ENCODE results near the gene QPCTL.
A peak's percentile ranks its signal among the peaks of the same experiment; 100 is the strongest.

The QPCTL gene

GRCh38 chr19:45692187-45693105 is at the start of gene QPCTL:
Gene QPCTL (plus strand): TSS chr19:45692666. CDS start chr19:45692704, 38 bp downstream.
- peak; percentile 94 to 99 for DNase-seq (ENCODE audit: low read depth in 2 of 2)

DNA sequence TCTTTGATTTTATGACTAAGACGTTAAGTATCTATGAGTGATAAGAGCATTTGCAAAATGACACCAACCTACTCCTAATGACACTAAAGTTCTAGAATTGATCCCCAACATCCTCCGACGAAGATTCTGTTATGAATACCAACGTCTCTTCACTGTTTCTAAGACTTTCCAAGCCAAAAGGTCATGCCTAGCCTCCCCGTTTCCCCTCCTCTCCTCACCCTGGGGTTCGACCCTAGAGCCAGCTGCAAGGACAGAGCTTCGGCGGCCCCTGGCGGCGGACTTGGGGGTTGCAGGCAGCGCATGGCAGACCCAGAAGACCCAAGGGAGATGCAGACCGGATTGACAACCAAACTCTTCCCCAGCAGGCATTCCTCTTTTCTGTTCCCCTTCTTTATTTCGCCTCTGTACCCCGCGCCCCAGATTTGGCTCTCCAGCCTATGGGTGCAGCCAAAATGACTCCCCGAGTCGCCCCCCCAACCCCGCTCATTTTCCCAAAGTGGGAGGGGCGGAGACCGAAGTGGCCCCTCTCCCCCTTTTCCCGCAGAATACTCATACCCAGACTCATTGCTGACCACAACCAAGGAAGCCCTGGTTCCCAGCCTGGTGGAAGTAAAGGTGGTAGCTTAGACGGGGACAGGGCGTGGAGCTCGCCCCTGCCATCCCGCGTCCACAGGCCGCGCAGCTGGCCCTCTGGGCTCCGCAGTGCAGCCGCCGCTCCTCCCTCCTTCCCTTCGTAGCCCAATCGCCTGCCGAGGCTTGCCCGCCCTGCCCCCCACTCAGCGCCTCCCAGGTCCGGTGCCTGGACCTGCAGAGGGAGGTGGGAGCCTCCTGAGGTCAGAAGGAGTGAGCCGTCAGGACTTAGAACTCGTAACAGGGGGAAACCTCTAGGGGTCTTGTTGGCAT is 49.2 kb upstream of the QPCTL start:
- peak; percentile 92 to 93 for DNase-seq (ENCODE audit: low read depth in 2 of 2)

DNA sequence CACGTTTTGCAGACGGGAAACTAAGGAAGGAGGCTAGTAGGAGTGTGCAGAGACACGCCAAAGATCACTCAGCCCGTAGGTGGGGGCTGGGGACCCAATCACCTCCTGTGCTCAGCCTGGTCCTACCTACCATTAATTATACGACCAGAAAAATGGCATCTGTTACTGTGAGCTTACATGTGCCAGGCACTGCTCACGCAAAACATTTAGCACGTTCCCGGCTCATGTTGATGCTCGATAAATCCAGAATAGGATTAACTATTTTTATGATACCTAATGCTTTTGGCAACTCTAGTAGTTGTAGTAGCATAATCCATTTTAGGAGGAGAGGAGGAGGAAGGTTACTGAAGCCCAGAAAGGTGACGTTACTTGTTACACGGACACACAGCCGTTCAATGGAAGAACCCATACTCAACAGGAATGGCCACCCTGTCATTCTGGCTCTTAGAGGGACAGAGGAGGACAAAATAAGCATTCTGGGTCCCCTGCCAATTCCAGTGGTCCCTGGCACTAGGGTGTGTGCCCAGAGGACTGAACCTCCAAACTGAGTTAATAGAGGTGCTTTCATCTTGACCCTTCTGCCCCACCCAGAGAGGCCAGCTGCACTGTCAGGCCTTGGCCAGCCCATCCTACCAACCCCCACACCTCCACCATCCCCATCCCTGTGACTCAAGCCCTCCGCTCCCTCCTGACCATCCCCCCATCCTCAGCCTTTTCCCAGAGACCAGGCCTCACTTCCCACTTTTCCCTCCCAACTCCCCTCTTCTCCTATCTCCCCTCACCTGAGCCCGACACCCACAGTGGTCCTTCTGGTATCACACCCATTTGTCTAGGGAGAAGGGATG is 48.3 kb upstream of the QPCTL start:
- DNase-seq (ENCODE audit: low read depth in 2 of 2), result no peak

GRCh38 chr19:45645068-45645630 is 47.3 kb upstream of the QPCTL start:
- no peak for DNase-seq (ENCODE audit: low read depth in 2 of 2)

DNA sequence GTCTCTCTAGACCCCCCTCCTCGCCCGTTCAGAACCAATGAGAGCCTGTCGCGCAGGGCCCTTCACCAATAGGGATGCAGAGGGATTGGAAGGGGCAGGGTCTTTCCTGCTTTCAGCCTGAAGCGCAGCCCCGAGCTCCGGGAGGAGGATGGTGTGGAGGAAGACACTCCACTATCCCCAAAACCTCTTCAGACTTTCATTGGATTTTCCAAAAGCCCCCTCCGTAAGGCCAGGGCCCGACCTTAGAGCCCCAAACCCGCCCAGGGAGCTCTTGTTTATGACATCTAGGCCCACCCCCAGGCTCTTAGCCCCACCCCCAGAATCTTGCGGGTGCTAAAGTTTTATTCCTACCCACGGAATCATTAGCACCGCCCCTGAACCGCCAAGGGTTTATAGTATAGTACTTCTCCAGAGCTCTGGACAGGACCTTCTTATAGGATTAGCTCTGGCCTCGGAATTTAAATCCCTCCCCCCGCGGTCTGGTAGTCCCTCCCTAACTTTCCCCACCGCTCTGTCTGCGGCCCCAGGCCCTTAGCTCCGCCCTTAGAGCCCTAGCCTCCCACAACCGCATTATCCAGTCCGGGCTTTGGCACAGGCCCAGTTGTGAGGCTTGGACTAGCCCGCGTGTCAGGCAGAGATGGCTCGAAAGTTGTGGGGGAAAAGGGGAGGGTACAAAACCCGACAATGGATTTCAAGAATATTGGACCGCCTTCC is 46.7 kb upstream of the QPCTL start:
- peak; percentile 76 to 80 for DNase-seq (ENCODE audit: low read depth in 2 of 2)

- DNase-seq (ENCODE audit: low read depth in 2 of 2), result no peak
Measured at GRCh38 chr19:45646345-45646698, 46.1 kb upstream of the QPCTL start.

- no peak for DNase-seq (ENCODE audit: low read depth in 2 of 2)
Measured at GRCh38 chr19:45650722-45651121, 41.7 kb upstream of the QPCTL start.

- DNase-seq (ENCODE audit: low read depth in 2 of 2), result no peak
Measured at GRCh38 chr19:45653634-45654033, 38.8 kb upstream of the QPCTL start.

- no peak for DNase-seq (ENCODE audit: low read depth in 2 of 2)
Measured at GRCh38 chr19:45655073-45655472, 37.4 kb upstream of the QPCTL start.

- DNase-seq (ENCODE audit: low read depth in 2 of 2), result no peak
Measured at GRCh38 chr19:45657520-45658167, 34.8 kb upstream of the QPCTL start.

DNA sequence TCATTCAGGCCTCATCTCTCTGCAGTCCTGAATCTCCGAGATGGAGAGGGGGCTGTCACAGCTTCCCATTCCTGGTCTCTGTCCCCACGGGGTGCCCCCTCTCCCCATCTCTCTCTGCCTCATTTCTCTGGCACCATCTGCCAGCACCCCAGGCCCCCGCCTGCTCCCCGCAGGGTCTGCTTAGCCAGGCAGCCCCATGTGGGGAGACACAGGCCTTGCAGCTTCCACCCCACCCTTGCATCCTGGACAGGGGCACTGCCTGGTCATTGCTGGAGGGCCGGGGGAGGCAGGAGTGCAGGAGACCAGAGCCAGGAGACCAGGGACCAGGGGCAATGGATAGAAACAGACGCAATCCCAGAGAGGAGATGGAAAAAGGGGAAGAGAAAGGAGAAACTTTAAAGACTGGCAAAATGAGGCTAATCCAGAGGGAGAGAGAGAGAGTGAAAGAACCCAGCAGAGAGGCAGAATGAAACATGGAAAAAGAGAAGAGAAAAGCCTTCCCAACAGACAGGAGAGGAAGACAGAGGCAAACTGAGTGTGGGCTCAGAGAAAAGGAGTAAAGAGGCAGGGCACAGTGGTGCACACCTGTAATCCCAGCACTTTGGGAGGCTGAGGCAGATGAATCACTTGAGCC is 33.3 kb upstream of the QPCTL start:
- DNase-seq (ENCODE audit: low read depth in 2 of 2), result no peak

- DNase-seq (ENCODE audit: low read depth in 2 of 2), result no peak
Measured at GRCh38 chr19:45660636-45661035, 31.8 kb upstream of the QPCTL start.

DNA sequence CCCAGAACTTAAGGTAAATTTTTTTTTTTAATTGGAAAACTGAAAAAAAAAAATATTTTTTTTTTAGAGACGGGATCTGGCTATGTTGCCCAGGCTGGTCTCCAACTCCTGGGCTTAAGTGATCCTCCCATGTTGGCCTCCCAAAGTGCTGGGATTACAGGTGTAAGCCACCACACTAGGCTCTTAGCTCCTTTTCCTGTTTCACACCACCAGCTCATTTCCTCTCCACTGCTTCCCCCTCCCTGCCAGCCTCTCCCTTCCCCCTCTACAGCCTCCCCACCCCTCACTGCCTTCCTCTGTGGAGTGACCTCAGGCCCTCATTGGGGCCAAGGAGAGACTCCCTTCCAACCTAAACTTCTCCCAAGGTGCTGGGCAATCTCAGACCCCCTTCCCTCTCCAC is 28.7 kb upstream of the QPCTL start:
- DNase-seq (ENCODE audit: low read depth in 2 of 2), result no peak

DNA sequence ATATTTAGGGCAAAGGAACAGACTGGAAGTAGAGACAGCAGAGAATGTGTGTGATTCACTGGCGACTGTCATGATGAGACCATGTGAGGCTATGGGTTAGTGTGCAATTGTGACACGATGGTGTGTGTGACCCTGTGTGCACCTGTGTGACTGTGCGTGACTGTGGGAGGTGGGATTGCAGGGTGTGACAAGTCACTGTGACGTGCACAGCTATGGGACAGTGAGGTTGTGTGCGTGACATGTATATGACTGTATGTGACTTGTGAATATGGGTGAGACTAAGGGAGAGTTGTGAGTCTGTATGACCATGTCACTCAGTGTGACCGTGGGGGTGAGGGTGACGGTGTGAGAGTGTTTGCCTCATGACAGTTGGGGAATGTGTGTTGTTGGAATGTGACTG is 27.9 kb upstream of the QPCTL start:
- DNase-seq (ENCODE audit: low read depth in 2 of 2), result no peak

- DNase-seq (ENCODE audit: low read depth in 2 of 2), result peak; percentile 66 to 74
Measured at GRCh38 chr19:45667620-45668341, 24.7 kb upstream of the QPCTL start, which contains the start of gene GIPR. Gene GIPR (plus strand): TSS chr19:45668221. CDS start chr19:45669521, 1,300 bp downstream.

- no peak for DNase-seq (ENCODE audit: low read depth in 2 of 2)
Measured at GRCh38 chr19:45668342-45668871, 24.1 kb upstream of the QPCTL start.

DNA sequence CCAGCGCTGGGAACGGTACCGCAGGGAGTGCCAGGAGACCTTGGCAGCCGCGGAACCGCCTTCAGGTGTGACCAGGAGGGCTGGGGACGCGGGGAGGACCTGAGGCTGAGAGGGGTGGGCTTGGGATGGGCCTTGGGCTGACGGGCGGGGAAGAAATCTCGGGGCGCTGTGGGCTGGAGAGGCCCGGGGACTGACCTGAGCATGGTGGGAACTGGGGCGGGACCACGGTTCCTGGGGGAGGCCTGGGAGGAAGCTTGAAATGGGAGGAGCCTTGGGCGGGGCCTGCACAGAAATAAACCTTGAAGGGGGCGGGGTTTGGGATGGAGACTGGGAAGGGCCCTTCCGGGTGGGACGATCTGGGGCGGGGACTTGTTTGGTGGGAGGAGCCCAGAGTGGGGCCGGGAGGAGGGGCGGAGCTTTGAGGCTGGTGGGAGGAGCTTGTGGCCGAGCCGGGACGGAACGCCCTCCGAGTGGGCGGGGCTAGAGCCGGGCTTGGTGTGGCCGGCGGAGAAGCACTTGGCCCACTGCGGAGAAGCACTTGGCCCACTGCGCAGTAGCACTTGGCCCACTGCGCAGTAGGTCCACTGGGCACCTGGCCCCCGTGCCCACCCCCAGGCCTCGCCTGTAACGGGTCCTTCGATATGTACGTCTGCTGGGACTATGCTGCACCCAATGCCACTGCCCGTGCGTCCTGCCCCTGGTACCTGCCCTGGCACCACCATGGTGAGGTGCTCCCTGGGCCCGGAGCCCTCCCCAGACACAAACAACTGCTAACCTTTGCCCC is 21.6 kb upstream of the QPCTL start:
- DNase-seq (ENCODE audit: low read depth in 2 of 2), result peak; percentile 61 to 75

DNA sequence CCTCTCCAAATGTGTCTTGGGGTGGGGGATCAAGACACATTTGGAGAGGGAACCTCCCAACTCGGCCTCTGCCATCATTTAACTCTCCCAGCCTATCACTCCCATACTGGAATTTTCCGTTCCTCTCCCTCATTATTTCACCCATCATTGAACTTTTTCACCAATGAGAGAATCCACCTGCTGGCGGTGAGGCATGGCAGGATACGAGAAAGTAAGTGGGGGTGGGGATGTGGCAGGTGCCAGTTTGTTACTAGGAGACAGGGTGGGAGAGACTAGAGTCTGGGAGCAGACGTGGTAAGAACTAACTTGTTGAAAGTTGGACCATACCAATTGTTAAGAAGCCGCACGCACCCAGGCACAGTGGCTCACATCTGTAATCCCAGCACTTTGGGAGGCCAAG is 17.5 kb upstream of the QPCTL start:
- no peak for DNase-seq (ENCODE audit: low read depth in 2 of 2)
